ENCODE data around the gene TIGD4. TPM values are rescaled to one million over a fixed set of nuclear protein-coding genes. Genes with fewer than 3 reads are reported as not detected.

Gene TIGD4
- polyA plus RNA-seq, 1 of the 3 experiments (the other 2 are of a cell fraction) = 0.13 TPM

DNA sequence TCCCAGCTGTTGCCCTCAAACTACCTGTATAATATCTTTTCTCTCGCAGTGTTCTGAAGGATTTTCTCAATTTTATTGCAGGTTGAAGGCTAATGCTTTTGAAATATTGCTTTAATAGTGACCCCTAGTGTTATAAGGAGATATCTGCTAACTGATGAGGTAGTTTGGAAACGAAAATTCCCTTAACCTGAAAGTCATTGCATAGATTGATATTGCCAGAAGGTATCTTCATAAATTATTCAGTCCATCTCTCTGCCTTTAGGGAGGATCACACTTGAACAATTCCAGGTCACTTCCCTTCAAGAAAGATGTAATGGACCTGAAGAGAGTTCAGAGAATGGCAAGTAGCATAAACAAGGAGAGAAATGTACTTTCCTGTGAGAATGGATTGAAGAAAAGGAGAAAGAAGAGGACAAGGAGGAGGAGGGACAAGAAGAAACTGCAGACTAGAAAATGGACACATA lies 44.1 kb downstream of the TIGD4 start:
- H3F3A ChIP-seq (replicated peaks; ENCODE audit: insufficient read depth) = no peaks in the 10 kb centered on the region
- H3K9me2 ChIP-seq = no peaks in the 10 kb centered on the region
- no peaks in the 10 kb centered on the region for H3K9me3 ChIP-seq
- ChIA-PET POLR2A (no interaction called here), CTCF (interaction anchor here (0.6 to 4.0 kb wide), 21 partner anchors 9 to 334 kb away, joined by 3 to 23 read pairs (median 4); partner anchors contain the start of gene TMEM154)
- no peaks in the 10 kb centered on the region for H3K27me3 ChIP-seq (ENCODE audit: insufficient read depth)
- no peaks in the 10 kb centered on the region for H3K4me1 ChIP-seq (ENCODE audit: control insufficient read depth in 1 of 2, insufficient read depth in 2 of 2, low read depth in 1 of 2, low read length in 1 of 2)
- H3K36me3 ChIP-seq (replicated peaks in 1 of 2; ENCODE audit: control insufficient read depth in 1 of 2, insufficient read depth in 2 of 2, low read length in 1 of 2) = no peaks in the 10 kb centered on the region
- H3K79me2 ChIP-seq (ENCODE audit: insufficient read depth) = no peaks in the 10 kb centered on the region
- no peak overlapping the region; a peak in 1 of 4 replicates for H3K4me3 ChIP-seq (ENCODE audit: low read depth in 2 of 2, low read length in 1 of 2)
- no peaks in the 10 kb centered on the region for H4K20me1 ChIP-seq (ENCODE audit: insufficient read depth)
- TF ChIP-seq, protein P1, sequence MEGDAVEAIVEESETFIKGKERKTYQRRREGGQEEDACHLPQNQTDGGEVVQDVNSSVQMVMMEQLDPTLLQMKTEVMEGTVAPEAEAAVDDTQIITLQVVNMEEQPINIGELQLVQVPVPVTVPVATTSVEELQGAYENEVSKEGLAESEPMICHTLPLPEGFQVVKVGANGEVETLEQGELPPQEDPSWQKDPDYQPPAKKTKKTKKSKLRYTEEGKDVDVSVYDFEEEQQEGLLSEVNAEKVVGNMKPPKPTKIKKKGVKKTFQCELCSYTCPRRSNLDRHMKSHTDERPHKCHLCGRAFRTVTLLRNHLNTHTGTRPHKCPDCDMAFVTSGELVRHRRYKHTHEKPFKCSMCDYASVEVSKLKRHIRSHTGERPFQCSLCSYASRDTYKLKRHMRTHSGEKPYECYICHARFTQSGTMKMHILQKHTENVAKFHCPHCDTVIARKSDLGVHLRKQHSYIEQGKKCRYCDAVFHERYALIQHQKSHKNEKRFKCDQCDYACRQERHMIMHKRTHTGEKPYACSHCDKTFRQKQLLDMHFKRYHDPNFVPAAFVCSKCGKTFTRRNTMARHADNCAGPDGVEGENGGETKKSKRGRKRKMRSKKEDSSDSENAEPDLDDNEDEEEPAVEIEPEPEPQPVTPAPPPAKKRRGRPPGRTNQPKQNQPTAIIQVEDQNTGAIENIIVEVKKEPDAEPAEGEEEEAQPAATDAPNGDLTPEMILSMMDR (IDR thresholded peaks at IDR 0.05) = peak; percentile 73
- peak; percentile 74 for TF ChIP-seq RAD21 (IDR thresholded peaks at IDR 0.05; ENCODE audit: low read length)
- TF ChIP-seq, protein P2, sequence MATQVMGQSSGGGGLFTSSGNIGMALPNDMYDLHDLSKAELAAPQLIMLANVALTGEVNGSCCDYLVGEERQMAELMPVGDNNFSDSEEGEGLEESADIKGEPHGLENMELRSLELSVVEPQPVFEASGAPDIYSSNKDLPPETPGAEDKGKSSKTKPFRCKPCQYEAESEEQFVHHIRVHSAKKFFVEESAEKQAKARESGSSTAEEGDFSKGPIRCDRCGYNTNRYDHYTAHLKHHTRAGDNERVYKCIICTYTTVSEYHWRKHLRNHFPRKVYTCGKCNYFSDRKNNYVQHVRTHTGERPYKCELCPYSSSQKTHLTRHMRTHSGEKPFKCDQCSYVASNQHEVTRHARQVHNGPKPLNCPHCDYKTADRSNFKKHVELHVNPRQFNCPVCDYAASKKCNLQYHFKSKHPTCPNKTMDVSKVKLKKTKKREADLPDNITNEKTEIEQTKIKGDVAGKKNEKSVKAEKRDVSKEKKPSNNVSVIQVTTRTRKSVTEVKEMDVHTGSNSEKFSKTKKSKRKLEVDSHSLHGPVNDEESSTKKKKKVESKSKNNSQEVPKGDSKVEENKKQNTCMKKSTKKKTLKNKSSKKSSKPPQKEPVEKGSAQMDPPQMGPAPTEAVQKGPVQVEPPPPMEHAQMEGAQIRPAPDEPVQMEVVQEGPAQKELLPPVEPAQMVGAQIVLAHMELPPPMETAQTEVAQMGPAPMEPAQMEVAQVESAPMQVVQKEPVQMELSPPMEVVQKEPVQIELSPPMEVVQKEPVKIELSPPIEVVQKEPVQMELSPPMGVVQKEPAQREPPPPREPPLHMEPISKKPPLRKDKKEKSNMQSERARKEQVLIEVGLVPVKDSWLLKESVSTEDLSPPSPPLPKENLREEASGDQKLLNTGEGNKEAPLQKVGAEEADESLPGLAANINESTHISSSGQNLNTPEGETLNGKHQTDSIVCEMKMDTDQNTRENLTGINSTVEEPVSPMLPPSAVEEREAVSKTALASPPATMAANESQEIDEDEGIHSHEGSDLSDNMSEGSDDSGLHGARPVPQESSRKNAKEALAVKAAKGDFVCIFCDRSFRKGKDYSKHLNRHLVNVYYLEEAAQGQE (IDR thresholded peaks at IDR 0.05; ENCODE audit: low read depth, low read length) = no peak
- TF ChIP-seq RCOR1 (IDR thresholded peaks at IDR 0.05; ENCODE audit: low read length) = no peak
- TF ChIP-seq SMC3 (IDR thresholded peaks at IDR 0.05; ENCODE audit: low read depth, low read length) = peak; percentile 47
- WGBS (ENCODE audit: low lambda C conversion rate) = 8% methylated on average over 2 of the region's 2 CpGs
- H3K9ac ChIP-seq = no peak overlapping the region
- H2AFZ ChIP-seq (ENCODE audit: low read depth) = no peak overlapping the region
- peak; percentile 50 for DNase-seq
- H3K27ac ChIP-seq (ENCODE audit: low read depth in 2 of 2, low read length in 1 of 2) = no peak overlapping the region
- H3K4me2 ChIP-seq = no peak overlapping the region

DNA sequence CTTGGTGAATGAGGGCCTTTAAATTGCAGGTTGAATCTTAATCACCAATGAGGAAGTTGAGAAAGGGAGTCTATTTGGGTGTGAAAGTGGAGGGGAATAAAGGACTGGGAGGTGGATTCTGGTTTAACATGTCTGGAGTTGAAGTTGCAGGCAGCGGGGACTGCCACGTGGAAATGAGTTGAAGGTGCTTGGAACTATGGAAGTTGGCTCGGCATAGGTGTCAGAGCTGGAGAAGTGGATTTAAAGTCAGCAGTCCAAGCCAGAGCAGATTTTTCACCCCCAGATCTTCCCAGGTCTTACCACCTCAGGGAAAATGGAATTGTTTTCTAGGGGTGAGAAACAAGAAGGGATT lies 44.9 kb downstream of the TIGD4 start:
- no peaks in the 10 kb centered on the region for H4K20me1 ChIP-seq (ENCODE audit: insufficient read depth)
- ChIA-PET CTCF (interaction anchor here (0.7 to 4.0 kb wide), 14 partner anchors 12 to 328 kb away, joined by 3 to 23 read pairs (median 6); partner anchors contain the start of gene TMEM154), POLR2A (no interaction called here)
- no peaks in the 10 kb centered on the region for H3K36me3 ChIP-seq (replicated peaks in 1 of 2; ENCODE audit: control insufficient read depth in 1 of 2, insufficient read depth in 2 of 2, low read length in 1 of 2)
- no peak for DNase-seq
- TF ChIP-seq, protein P3, sequence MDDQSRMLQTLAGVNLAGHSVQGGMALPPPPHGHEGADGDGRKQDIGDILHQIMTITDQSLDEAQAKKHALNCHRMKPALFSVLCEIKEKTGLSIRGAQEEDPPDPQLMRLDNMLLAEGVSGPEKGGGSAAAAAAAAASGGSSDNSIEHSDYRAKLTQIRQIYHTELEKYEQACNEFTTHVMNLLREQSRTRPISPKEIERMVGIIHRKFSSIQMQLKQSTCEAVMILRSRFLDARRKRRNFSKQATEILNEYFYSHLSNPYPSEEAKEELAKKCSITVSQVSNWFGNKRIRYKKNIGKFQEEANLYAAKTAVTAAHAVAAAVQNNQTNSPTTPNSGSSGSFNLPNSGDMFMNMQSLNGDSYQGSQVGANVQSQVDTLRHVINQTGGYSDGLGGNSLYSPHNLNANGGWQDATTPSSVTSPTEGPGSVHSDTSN (IDR thresholded peaks at IDR 0.05) = no peak
- TF ChIP-seq NRF1 (IDR thresholded peaks at IDR 0.05; ENCODE audit: low read depth, low read length) = no peak
- no peak for TF ChIP-seq RFX5 (IDR thresholded peaks at IDR 0.05; ENCODE audit: low read length)
- H3K4me2 ChIP-seq = no peak overlapping the region
- H3K4me3 ChIP-seq (ENCODE audit: low read depth in 2 of 2, low read length in 1 of 2) = no peak overlapping the region
- no peaks in the 10 kb centered on the region for H3K4me1 ChIP-seq (ENCODE audit: control insufficient read depth in 1 of 2, insufficient read depth in 2 of 2, low read depth in 1 of 2, low read length in 1 of 2)
- no peak overlapping the region for H2AFZ ChIP-seq (ENCODE audit: low read depth)
- no peak overlapping the region for H3K9ac ChIP-seq
- H3F3A ChIP-seq (replicated peaks; ENCODE audit: insufficient read depth) = no peaks in the 10 kb centered on the region
- H3K27me3 ChIP-seq (ENCODE audit: insufficient read depth) = no peaks in the 10 kb centered on the region
- H3K79me2 ChIP-seq (ENCODE audit: insufficient read depth) = no peaks in the 10 kb centered on the region
- H3K9me2 ChIP-seq = no peaks in the 10 kb centered on the region
- no peaks in the 10 kb centered on the region for H3K9me3 ChIP-seq
- H3K27ac ChIP-seq (ENCODE audit: low read depth in 2 of 2, low read length in 1 of 2) = no peak overlapping the region
- WGBS (ENCODE audit: low lambda C conversion rate) = 77% methylated on average over 3 of the region's 3 CpGs

Measured in SK-N-SH (cell line).